Activated T-cell treated with anti-CD3 and anti-CD28 coated beads for 48 hours (primary cell): Measurements from ENCODE around the gene HABP4.

Experiments
- DNase-seq: peaks from one replicate; pipeline ENCODE4 v3.0.0-alpha.2; 2020; ENCODE audit warnings: low read depth

The HABP4 gene

DNA sequence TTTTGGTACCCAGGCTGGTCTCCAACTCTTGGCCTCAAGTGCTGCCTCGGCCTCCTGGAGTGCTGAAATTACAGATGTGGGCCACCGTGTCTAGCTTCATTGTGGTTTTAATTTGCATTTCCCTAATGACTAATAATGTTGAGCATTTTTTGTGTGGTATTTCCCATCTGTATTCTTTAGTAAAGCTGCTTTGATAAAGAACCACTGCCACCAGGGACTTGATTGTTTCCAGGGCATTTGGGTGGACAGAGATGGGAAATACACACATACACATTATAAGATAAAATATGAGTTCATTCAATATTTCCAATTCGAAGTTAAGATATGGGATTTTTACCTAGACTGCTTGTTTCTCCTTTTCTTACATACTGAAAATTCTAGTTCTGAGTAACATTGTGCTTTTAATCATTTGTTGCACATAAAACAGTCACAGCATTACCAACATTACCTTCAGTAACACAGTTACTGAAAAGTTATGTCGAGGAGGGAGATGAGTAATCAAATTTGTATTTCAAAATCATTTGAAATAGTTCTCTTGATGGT, 28.9 kb downstream of the HABP4 start:
- peak; percentile 21 for DNase-seq

DNA sequence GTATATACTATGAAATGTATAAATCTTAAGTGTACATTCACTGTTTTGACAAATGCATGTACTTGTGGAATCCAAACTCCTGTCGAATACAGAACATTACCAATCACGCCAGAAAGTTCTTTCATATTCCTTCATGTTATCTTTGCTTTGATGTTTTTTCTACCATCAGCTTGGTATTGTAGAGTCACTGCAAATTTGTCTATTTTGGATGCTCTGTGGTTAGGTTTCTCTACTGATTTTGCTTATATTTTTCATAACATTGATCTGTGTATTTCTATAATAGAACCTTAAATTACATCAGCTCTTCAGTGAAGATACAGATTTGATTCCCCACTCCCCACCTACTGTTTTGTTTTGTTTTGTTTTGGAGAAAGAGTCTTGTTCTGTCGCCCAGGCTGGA, 30.8 kb downstream of the HABP4 start:
- no peak for DNase-seq

DNA sequence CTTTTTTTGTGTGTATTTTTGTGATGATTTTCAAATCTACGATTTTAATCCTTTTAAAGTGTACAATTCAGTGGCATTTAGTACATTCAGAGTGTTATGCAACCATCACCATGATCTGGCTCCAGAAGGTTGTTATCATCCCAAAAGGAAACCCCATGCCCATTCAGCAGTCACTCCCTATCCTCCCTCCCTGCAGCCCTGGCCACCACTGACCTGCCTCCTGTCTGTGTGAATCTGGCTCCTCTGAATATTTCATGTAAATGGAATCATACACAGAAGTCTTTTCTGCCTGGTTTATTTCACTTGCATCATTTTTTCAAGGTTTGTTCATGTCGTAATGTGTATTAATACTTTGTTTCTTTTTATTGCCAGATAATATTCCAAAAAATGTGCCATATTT, 32.5 kb downstream of the HABP4 start:
- no peak for DNase-seq

DNA sequence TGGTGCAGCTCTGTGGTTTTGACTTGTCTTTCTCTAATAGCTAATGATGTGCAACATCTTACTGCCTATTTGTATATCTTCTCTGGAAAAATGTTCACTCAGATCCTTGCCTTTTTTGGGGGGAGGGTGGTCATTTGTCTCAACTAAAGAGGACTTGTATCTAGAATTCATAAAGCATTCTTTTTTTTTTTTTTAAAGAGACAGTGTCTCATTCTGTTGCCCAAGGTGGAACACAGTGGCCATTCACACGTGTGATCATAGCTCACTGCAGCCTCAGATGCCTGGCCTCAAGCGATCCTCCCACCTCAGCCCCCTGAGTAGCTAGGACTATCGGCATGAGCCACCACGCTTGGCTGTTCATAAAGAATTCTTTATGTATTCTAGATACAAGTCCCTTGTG, 33.2 kb downstream of the HABP4 start:
- DNase-seq: no peak

DNA sequence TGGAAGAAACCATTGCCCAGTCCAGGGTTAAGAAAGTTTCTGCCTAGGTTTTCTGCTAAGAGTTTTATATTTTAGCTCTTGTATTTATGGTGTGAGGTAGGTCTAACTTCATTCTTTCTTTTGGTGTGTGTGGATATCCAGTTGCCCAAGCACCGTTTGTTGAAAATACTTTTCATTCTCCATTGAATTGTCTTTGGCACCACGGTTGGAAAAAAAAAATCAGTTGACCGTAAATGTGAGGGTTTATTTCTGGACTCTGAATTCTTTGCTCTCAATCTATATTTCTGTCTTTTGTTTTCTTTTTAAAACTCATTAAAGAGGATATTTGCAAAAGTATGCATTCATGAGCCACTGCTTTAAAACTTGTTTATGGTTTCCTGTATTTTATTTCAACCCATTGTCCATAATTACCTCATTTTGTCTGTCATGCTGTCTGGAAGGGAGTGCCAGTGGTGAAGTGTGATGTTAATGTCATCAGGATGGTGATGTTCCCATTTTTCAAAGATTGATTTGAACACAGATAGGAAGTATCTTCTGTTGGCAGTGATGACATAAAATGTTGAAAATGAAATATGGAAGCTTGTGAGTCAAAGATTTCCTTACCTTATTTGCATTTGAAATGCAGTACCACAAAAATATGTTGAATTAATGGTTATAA, 33.9 kb downstream of the HABP4 start:
- DNase-seq: no peak

DNA sequence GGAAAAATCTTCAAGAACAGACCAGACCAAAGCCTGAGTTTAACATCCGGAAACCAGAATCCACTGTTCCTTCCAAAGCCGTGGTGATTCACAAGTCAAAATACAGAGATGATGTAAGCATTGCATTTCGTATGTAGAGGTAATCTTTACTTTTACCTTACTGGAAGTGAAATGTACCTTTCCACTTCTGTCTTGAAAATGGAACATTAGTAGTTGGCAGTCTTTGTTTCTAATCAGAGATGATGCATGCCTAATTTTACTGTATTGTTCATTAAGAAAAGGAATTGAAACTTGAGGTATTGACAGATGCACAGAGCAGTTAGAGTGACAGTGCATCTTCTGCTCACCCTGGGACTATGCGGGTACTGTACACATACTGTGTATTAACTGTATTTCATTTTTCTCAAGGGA, 34.6 kb downstream of the HABP4 start:
- no peak for DNase-seq

DNA sequence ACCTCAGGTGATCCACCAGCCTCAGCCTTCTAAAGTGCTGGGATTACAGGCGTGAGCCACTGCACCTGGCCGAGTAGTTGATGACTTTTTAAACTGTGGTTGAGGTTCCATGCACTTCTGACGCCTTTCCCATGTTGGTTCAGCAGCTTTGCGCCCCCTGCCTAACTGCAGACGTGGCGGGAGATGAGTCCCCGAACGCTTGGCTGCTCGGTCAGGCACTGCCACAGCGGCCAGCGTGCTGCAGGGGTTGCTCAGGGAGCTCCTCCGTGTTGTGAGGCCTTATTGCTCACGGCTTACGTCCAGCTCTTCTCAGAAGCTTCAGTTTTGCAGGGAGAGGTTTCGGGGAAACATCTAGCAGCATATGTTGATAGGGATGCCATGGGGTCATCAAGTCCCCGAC, 35.3 kb downstream of the HABP4 start:
- DNase-seq: no peak

DNA sequence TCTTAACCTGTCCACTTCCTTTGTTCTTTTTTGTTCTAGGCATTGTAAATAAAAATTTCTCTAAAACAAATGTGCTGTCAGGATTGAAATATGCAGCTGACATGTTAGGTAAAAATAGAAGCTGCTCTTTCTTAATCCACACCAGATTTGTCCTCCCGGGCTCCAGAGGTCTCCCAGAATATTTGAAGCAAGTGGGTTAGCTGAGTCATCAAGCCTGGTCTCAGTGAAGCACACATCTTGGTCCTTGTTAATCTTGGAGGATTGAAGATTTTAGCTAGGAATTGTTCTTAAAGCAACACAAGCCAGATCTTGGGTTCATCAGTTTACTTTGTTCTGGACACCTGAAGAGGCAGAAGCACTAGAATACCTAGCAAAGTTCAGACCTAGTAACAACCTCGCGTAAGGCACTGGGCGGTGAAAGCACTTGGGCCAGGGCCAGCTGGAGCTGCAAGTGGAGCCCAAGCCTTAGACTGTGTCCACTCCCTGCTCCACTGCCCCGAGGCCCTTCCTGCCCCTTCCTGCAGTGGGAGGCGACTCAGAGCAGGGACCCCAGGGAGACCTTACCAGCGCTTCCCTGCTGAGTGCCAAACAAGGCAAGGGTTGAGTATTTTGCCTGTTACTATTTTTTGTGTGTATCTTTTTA, 36.5 kb downstream of the HABP4 start:
- no peak for DNase-seq

DNA sequence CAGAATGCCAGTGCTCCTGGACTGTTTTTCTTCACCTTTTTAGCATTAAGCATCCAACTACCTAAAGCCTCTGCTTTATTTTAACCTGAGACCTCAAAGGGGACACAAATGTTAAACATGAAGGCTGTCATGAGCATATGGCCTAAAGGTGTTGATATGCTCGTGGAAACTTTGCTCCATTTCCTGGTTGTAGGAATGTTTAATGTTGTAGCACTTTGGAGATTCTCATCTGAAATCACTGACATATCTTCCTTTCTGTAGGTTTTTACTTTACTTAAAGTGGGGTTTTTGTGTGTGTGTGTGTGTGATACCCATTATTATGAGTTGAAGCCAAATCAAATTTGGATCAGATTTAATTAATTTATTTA, 37.0 kb downstream of the HABP4 start:
- no peak for DNase-seq

DNA sequence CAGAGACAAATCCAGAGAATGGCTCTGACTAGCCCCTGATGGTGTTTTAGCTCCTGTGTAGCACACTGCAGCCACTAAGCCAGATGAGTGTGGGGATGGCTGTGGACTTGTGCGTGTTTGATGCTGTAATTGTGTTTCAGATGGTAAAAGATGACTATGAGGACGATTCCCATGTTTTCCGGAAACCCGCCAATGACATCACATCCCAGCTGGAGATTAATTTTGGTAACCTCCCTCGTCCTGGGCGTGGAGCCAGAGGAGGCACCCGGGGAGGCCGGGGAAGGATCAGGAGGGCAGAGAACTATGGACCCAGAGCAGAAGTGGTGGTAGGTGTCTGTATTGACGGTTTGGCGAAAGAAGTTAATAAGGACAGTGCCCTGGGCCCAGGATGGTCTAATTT, 38.0 kb downstream of the HABP4 start:
- DNase-seq: no peak

DNA sequence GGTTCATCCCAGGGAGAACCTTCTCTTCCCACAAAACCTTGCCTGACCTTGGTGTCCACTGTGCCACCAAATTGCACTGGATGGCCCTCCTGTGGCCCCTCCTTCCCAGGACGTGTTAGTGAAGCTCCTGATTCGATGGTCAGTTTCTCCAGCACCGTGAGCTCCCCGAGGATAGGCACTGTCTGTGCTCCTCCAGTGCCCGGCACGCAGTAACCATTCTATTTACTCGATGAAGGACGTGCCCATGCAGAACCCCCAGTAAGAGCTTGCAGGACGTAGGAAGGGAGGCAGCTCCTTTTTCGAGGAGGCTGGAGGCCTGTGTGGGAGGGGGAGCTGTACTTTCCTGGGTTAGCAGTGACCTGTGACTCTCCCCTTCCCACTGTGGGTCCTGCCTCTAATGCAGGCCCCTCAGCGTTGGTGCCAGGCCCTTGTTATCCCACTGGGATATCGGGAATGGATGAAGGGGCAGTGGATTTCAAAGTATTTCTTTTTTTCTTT, 39.6 kb downstream of the HABP4 start:
- DNase-seq: no peak

DNA sequence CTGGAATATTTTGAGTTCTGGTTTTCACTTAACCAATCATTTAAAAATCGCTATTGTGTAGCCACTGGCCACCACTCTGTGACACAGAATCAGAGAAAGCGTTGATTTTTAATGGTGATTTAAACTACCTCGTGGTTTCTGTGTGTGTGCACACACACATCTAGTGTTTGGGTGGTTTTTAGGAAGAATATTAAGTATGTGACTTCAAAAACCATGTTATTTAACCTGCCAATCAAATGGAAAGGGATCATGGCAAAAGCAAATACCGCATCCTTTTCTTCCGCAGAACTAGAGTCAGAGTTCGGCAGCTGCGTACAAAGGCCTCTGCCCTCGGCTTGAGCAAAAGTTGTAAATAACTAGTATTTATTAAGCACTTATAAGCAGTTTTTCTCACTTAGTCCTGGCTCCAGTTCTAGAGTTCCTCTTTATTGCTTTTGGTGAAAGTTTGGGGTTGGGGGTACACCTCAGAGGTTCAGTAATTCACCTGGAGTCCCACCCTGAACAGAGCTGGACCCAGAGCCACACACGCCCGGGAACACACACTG, 40.6 kb downstream of the HABP4 start:
- no peak for DNase-seq

DNA sequence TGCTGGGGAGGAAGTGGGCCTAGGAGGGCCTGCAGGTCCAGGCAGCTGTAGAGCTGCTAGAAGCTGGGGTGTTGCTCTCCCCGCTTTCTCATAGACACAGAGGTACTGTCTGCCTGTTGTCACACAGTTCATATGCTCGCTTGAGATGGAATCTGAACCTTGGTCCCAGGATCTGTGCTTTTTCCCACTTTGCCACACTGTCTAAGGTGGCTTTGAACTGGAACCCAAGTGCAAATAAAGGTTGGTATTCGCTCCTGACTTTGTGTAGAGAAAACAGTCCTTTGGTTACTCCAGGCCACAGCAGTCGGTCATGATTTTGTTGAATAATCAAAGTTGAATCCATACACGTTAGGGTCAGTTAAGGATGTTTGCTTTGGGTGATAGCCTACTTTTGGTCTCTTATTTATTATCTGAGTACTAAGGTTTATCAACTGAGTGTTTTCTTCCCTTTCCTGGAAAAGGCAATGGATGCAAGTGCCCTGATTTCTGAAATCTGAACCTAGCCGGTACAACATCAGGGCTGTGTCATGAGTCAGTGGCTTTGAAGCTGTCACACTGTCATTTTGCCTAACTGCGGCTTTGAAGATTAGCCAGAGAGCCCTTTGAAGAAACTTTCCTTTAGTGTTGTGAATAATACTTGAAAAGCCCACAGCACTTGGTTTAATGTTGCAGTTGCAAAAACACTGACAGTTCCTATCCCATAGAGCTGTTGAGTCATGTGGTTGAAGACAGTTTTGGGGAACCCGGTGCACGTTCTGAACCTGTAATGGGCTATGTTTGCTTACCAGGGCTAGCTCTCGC, 41.3 kb downstream of the HABP4 start:
- peak; percentile 17 for DNase-seq

DNA sequence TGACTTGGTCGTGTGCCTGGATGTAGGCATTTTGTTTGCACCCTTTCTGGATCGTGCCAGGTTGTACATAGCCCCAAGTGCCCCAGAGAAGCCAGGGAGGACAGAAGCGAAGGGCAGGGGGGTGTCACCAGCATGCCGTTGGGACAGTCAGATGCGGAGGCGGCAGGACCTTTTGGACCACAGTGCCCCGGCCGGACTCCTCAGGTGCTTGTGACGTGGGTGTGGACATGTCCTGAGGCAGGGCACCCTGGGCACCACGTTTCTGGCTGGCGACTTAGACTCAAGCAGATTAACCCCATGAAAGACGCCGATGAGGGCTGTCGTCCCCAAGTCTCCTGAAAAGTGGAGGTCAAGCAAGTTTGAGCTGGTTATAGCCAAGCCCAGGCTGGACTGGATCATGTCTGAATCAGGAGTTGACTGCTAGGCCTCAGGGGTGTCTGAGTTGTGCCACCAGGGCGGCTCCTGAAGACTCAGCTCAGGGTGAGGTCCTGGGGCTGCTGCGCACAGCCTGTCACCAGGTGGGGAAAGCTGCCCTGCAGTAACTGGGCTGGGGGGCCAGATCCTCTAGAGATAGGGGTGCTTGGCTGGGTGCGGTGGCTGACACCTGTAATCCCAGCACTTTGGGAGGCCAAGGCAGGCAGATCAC, 42.0 kb downstream of the HABP4 start:
- no peak for DNase-seq

DNA sequence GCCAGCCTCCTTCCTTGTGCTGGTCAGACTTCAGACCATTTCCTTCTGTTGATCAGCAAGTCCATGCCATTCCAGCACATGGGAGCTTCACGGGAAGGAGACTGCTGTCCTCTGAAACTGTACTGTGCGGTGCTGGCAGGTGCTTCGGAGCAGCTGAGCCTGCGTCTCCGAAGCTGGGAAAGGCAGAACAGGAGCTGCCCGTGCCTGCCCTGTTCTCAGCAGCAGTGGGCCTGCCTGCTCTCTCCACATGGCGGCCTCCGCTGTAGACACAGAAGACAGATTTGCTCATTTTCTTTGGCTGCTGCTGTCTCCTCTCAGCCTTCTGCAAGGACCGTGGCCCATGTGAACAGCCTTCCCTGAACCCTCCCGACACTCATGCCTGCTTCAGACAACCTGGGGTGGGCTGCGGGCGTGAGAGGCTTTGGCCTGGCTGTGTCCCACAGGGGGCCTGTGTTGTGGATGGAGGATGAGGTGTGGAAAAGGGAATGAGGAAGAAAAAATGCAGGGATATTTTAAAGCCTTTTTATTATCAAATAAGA, 43.1 kb downstream of the HABP4 start:
- DNase-seq: no peak

DNA sequence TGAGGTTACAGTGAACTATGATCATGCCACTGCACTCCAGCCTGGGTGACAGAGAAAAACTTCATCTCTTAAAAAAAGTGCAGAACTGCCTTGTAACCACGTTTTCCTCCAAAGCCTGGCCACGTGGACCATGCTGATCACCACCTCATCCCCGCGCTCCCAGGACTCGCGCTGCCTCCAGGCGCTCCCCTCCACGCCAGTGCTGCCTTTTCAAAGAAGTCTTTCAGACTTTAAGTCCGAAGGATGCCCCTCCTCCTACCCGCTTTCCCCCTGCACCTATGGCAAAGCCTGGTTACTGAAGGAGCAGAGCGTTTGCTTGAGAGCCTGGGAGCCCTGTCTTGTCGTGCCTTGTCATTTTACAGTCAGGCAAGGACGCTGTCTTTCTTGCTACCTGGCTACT, 43.8 kb downstream of the HABP4 start:
- DNase-seq: no peak

DNA sequence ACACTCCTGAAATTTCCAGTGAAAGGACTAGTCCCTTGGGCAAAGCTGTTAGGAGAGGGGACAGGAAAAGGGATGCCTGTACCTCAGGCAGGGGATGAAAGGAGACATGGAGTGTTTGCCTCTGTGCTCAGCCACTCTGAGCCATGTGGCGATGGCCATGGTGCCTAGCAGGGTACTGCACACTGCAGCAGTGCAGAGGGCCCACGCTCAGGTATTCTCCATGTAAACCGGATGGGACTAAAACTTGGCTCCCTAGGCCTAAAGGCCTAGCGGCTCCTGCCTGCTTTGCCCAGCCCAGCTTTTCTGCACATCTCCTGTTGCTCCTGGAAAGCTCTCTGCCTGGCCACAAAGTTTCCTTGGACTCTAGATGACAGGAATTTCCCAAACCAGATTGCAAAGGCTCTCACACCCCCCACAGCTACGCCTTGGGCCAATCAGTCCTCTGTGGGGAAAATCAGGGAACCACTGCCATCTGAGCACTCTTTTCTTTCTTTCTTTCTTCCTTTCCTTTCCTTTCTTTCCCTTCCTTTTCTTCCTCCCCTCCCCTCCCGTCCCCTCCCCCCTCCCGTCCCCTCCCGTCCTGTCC, 44.3 kb downstream of the HABP4 start:
- no peak for DNase-seq

DNA sequence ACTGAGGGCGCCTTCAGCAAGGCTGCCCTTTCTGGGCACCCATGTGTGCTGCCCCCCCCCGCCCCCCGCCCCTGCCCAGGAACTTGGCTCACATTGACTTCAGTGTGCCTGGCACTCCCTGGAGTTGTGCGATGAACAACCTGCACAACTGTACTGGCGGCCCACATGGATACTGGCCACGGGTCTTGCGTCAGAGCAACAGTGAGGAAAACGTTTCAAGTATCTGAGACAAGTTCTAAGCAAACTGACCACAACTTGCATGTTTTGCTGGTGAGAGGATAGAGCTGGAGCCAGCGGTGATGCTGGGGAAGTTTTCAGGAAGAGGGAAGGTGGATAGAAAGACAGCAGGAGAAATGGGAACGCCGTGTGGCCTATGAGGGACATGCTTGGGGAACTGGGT, 45.4 kb downstream of the HABP4 start:
- DNase-seq: no peak

DNA sequence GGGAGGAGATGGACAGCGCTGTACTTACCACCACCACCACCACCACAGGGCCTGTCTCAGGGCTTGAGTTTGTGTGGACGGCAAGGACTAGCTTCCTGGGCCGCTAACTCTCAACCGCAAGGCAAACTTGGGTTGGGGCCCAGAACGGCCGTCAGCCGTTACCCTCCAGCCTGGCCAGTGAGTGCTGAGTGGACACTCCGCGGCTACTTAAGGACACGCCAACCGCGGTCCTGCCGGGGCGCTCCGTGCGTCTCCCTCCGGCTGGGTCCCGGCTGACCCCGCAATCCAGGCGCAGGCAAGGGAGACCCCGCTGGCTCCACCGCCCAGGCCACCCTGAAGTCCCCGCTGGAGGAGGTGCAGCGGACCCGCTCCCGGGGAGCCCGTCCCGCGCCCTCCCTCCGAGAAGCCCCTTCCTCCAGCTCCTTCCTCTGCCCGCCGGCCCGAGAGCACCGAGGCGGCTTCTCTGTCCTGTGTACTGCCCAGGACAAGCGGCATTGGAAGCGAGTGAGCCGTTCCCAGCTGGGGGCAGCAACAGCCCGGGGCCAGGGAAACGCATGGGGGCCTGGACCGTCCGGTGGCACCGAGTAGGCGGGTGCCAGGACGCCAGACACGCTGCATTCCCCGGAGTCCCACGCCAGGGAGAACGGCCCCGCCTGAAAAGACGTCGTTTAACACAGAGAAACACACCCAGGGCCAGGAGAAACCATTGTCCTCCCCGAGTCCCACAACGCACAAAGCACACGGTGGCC, 46.6 kb downstream of the HABP4 start:
- DNase-seq: no peak

DNA sequence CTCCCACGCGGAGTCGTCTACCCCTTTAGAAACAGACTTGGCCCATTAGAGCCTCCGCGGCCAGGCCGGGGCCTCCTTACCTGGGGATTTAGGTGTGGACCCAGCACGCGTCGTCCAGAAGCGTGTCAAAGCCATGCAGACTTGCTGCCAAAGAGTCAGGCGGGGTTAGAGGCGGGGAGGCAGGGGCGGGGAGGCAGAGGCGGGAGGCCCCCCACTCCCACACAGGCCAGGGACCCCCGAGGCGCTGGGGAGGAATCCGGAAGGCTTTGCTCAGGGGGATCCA, 47.1 kb downstream of the HABP4 start:
- no peak for DNase-seq

DNA sequence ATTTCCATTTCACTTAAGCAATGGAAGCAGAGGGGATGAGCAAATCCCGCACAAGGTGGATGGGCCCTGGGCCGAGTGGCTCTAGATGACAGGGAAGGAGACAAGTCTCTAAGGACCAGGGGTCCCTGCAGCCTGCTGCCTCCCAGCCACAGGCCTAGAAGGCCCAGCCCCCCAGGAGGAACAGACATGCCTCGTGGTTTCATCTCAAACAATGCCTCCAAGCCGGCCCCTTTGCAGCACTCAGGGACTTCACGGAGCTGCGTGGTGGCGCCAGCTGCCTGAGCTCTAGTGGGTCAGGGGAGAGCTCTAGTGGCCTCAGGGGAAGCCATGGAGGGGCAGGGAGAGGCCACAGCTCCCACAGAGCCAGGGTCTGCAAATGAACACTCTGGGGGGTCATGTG, 48.8 kb downstream of the HABP4 start:
- DNase-seq: no peak
